Stimulated activated CD4-positive, alpha-beta T cell treated with anti-CD3 and anti-CD28 coated beads, TNF-alpha, amount 100 ng/mL, for 4 hours (primary cell): ENCODE measurements around the gene JAGN1.
"Not testable (repeated sequence)": the region's sequence is repeated elsewhere in the genome, so short reads cannot be mapped to it uniquely, and the experiment has no call there.

Experiments used
- DNase-seq, 3 experiments: peaks; one replicate each; pipeline ENCODE4 v3.0.0-alpha.2; 2020; ENCODE audit warnings: low read depth in 3 of 3

Gene JAGN1

GRCh38 chr3:9917820-9918219 is 27.4 kb downstream of the JAGN1 start:
- no peak for DNase-seq

GRCh38 chr3:9918261-9919038 is 28.0 kb downstream of the JAGN1 start:
- DNase-seq: no peak

- no peak for DNase-seq
Measured at GRCh38 chr3:9928158-9928557, 37.7 kb downstream of the JAGN1 start.

GRCh38 chr3:9930804-9931418 is 40.5 kb downstream of the JAGN1 start:
- DNase-seq: no peak

- no peak for DNase-seq
Measured at GRCh38 chr3:9932535-9932842, 42.1 kb downstream of the JAGN1 start.

- DNase-seq: peak; percentile 74 to 86 (median 85)
Measured at GRCh38 chr3:9932843-9933560, 42.6 kb downstream of the JAGN1 start.

GRCh38 chr3:9933561-9934234 is 43.3 kb downstream of the JAGN1 start, which contains the start of gene CRELD1:
Gene CRELD1, plus strand, starts transcription at chr3:9933834. Its CDS starts 605 bp downstream, at chr3:9934439.
- DNase-seq: peak; percentile 93 to 98 (median 96)

- no peak for DNase-seq
Measured at GRCh38 chr3:9934235-9934621, 43.8 kb downstream of the JAGN1 start.

- DNase-seq: no peak
Measured at GRCh38 chr3:9934993-9935392, 44.6 kb downstream of the JAGN1 start.

GRCh38 chr3:9935966-9936510 is 45.6 kb downstream of the JAGN1 start:
- DNase-seq: no peak

GRCh38 chr3:9937486-9938238 is 47.3 kb downstream of the JAGN1 start:
- DNase-seq: no peak

GRCh38 chr3:9938966-9939365 is 48.6 kb downstream of the JAGN1 start:
- no peak for DNase-seq

GRCh38 chr3:9939906-9940305 is 49.5 kb downstream of the JAGN1 start:
- not testable (repeated sequence) for DNase-seq

- DNase-seq: no peak
Measured at GRCh38 chr3:9940746-9941145, 50.3 kb downstream of the JAGN1 start.

GRCh38 chr3:9942164-9942563 is 51.8 kb downstream of the JAGN1 start:
- DNase-seq: no peak

GRCh38 chr3:9942934-9943690 is 52.7 kb downstream of the JAGN1 start:
- no peak for DNase-seq
